GM23338 (cell line): ENCODE measurements around the gene DUSP6.

Experiments used
- CTCF ChIP-seq, 2 experiments: fragments of 200-600 bp in 1 of 2; sonication (generic) in 1 of 2; conservative IDR thresholded peaks; 2 replicates each; pipeline versions ENCODE4 v1.5.1 to v1.6.1; 2016 to 2017; ENCODE audit warnings: antibody characterized with exemption in 2 of 2, low read depth in 2 of 2, mild to moderate bottlenecking in 2 of 2, moderate library complexity in 1 of 2
- ETS1 ChIP-seq: IDR thresholded peaks from 2 replicates; pipeline ENCODE4 v1.6.1; 2016; ENCODE audit warnings: antibody characterized with exemption
- EZH2 ChIP-seq: fragments of 200-600 bp; sonication (generic); IDR thresholded peaks from one replicate; pipeline ENCODE4 v1.8.0; 2017; ENCODE audit warnings: antibody characterized with exemption, mild to moderate bottlenecking, low read depth; ENCODE audit not compliant: unreplicated experiment
- EZH2phosphoT487 ChIP-seq: fragments of 200-600 bp; sonication (generic); IDR thresholded peaks from one replicate; pipeline ENCODE4 v1.8.1; 2018; ENCODE audit warnings: antibody characterized with exemption; ENCODE audit not compliant: unreplicated experiment
- POLR2AphosphoS5 ChIP-seq: IDR thresholded peaks from 2 replicates; pipeline ENCODE4 v1.6.1; 2016; ENCODE audit warnings: antibody characterized with exemption, low read depth

GRCh38 chr12:89307474-89308253 lies 44.6 kb downstream of the DUSP6 start:
- TF ChIP-seq CTCF (conservative IDR thresholded peaks at IDR 0.05; ENCODE audit: low read depth in 2 of 2): no peak
- TF ChIP-seq EZH2: no peak
- no peak for TF ChIP-seq EZH2phosphoT487
- no peak for TF ChIP-seq POLR2AphosphoS5
- TF ChIP-seq ETS1: no peak
